ENCODE results near the gene HEMK1.

HEMK1 gene

GRCh38 chr3:50574444-50574831 lies 5.1 kb downstream of the HEMK1 start:
- DNase-seq (ENCODE audit: low read depth in 2 of 2): no peak

GRCh38 chr3:50575372-50575771 lies 6.0 kb downstream of the HEMK1 start:
- DNase-seq (ENCODE audit: low read depth in 2 of 2): no peak

- no peak for DNase-seq (ENCODE audit: low read depth in 2 of 2)
These were observed 8.0 kb downstream of the HEMK1 start for GRCh38 chr3:50577348-50577747.

- no peak for DNase-seq (ENCODE audit: low read depth in 2 of 2)
These were observed 11.5 kb downstream of the HEMK1 start for GRCh38 chr3:50580683-50581458.

- DNase-seq (ENCODE audit: low read depth in 2 of 2): no peak
These were observed 12.1 kb downstream of the HEMK1 start for GRCh38 chr3:50581459-50581842.

GRCh38 chr3:50582083-50582482 lies 12.8 kb downstream of the HEMK1 start:
- DNase-seq (ENCODE audit: low read depth in 2 of 2): no peak

GRCh38 chr3:50583897-50584296 lies 14.6 kb downstream of the HEMK1 start:
- DNase-seq (ENCODE audit: low read depth in 2 of 2): no peak

- DNase-seq (ENCODE audit: low read depth in 2 of 2): no peak
These were observed 15.1 kb downstream of the HEMK1 start for GRCh38 chr3:50584391-50584790.

- DNase-seq (ENCODE audit: low read depth in 2 of 2): peak in 1 of 2 experiments; percentile 57
These were observed 16.8 kb downstream of the HEMK1 start for GRCh38 chr3:50585919-50586762.

GRCh38 chr3:50586763-50587070 lies 17.4 kb downstream of the HEMK1 start:
- DNase-seq (ENCODE audit: low read depth in 2 of 2): no peak

GRCh38 chr3:50587373-50587772 lies 18.1 kb downstream of the HEMK1 start:
- no peak for DNase-seq (ENCODE audit: low read depth in 2 of 2)

- DNase-seq (ENCODE audit: low read depth in 2 of 2): peak; percentile 80 to 86
These were observed 18.8 kb downstream of the HEMK1 start for GRCh38 chr3:50587806-50588758.

GRCh38 chr3:50588759-50589433 lies 19.6 kb downstream of the HEMK1 start:
- DNase-seq (ENCODE audit: low read depth in 2 of 2): no peak

- DNase-seq (ENCODE audit: low read depth in 2 of 2): no peak
These were observed 21.9 kb downstream of the HEMK1 start for GRCh38 chr3:50591196-50591741.

- no peak for DNase-seq (ENCODE audit: low read depth in 2 of 2)
These were observed 23.2 kb downstream of the HEMK1 start for GRCh38 chr3:50592568-50592967.

GRCh38 chr3:50594253-50594785 lies 25.0 kb downstream of the HEMK1 start:
- no peak for DNase-seq (ENCODE audit: low read depth in 2 of 2)

- DNase-seq (ENCODE audit: low read depth in 2 of 2): no peak
These were observed 29.9 kb downstream of the HEMK1 start for GRCh38 chr3:50599115-50599715.

- no peak for DNase-seq (ENCODE audit: low read depth in 2 of 2)
These were observed 30.4 kb downstream of the HEMK1 start for GRCh38 chr3:50599716-50600118.

GRCh38 chr3:50600141-50600753 lies 30.9 kb downstream of the HEMK1 start:
- no peak for DNase-seq (ENCODE audit: low read depth in 2 of 2)

Data from stimulated activated CD4-positive, alpha-beta T cell treated with anti-CD3 and anti-CD28 coated beads, Interleukin-12 subunit alpha, Interleukin-12 subunit beta, amount 100 ng/mL, for 24 hours (primary cell).